ENCODE measurements around the gene RAPGEF4. TPM values are rescaled to one million over a fixed set of nuclear protein-coding genes. Genes with fewer than 3 reads are reported as not detected.
"Not testable (repeated sequence)": the region's sequence is repeated elsewhere in the genome, so short reads cannot be mapped to it uniquely, and the experiment has no call there.

RAPGEF4 gene
- total RNA-seq, 4 donors from 2014 or later: 1.4 to 5.5 (median 1.8) TPM

DNA sequence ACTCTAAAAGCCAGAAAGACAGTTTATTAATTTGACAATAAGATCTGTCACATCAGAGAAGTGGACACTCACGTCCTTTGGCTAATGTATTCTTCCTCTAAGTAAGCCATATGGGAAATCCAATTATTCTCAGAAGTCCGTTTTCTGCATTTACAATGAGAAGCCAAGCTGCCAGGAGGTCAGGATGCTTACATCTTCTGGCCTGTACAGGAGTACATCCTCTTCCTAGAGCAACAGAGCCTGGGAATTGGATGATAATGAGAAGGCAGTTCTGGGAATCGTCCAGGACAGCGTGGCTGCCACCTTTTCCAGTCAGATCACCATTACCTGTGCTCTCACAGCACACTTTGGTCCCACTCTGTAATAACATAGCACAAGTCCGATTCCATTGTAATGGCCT is 5.2 kb downstream of the RAPGEF4 start:
- DNase-seq: no peak
- intact Hi-C loops (cut with DNase I; ENCODE audit: low total_unique reads) (no loop called here), in situ Hi-C loops (cut with MboI; ENCODE audit: low sequenced_read_pairs in 4 of 4) (no loop called here)

DNA sequence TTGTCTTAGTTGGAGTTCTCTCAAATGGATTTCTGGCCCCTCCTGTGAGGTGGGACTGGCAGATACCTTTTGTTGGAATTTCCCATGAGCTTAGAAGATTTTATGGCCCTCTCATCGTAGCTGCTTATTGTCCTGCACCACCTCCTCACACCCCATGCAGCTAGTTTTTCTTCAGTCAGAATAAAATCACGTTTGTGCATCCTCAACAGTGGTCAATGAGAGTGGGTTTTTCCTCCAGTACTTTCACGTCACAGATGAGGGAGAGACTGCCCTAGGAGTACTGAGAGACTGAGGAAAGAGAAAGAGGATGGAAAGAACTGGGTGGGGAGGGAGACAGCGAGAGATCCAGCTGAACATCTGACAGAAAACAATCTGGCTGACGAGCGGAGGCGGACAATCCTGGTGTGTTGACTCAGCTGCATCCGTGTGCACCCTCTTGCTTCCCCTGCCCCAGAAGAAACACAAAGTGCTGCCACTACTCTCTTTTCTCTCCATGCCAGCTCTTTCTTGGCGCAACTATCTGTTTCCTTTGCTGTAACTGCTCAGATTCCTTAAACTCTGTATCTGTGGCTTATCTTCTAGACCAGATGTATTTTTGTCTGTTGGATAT is 7.4 kb downstream of the RAPGEF4 start:
- in situ Hi-C loops (cut with MboI; ENCODE audit: low sequenced_read_pairs in 4 of 4): no loop called here
- ATAC-seq: no peak
- H3K4me3 ChIP-seq: no peak overlapping the region

More for the DNA sequence above, 5.2 kb downstream of the RAPGEF4 start:
- H3K27ac ChIP-seq: no peak overlapping the region
- no peak overlapping the region for H3K4me3 ChIP-seq
- TF ChIP-seq CTCF (IDR thresholded peaks at IDR 0.05 in 4 of 5, conservative IDR thresholded peaks at IDR 0.05 in 1 of 5) (no peak), POLR2A (IDR thresholded peaks at IDR 0.05) (no peak)
- H3K36me3 ChIP-seq: no peaks in the 10 kb centered on the region
- ATAC-seq: no peak
- no peaks in the 10 kb centered on the region for H3K9me3 ChIP-seq
- H3K4me1 ChIP-seq: no peaks in the 10 kb centered on the region
- peaks cover 16 to 29% (median 25%) of the 10 kb centered on the region in 3 donors for H3K27me3 ChIP-seq

DNA sequence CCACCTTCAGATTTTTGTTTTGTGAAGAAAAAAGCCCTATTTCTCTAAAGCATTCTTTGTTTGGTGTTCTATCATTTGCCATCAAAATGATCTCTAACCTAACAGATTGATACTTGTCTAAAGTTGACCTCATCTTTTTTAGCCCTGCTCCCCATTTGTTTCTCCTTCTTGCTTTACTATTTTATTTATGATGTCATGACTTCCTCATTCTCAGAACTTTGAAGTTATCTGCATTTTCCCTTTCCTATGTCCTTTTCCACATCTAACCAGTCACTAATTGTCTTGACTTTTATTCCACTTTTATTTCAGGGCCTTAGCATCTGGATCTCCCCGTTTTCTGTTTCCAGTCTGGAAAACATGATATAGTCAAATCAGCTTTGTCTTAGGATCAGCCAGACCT is 8.3 kb downstream of the RAPGEF4 start:
- in situ Hi-C loops (cut with MboI; ENCODE audit: low sequenced_read_pairs in 4 of 4): no loop called here
- H3K27ac ChIP-seq: no peak overlapping the region
- intact Hi-C loops (cut with DNase I; ENCODE audit: low total_unique reads): no loop called here

More for the DNA sequence above, 7.4 kb downstream of the RAPGEF4 start:
- H3K4me1 ChIP-seq: no peaks in the 10 kb centered on the region
- H3K9me3 ChIP-seq: no peaks in the 10 kb centered on the region
- TF ChIP-seq CTCF (IDR thresholded peaks at IDR 0.05 in 4 of 5, conservative IDR thresholded peaks at IDR 0.05 in 1 of 5) (no peak), POLR2A (IDR thresholded peaks at IDR 0.05) (no peak)
- DNase-seq: no peak
- peaks cover 0 to 9% (median 3%) of the 10 kb centered on the region in 3 donors for H3K27me3 ChIP-seq
- intact Hi-C loops (cut with DNase I; ENCODE audit: low total_unique reads): no loop called here
- no peak overlapping the region for H3K27ac ChIP-seq
- H3K36me3 ChIP-seq: no peaks in the 10 kb centered on the region

GRCh38 chr2:172745636-172746035 is 10.0 kb downstream of the RAPGEF4 start:
- Histone ChIP-seq H3K9me3 (no peaks in the 10 kb centered on the region), H3K36me3 (no peaks in the 10 kb centered on the region), H3K27me3 (no peaks in the 10 kb centered on the region), H3K4me1 (no peaks in the 10 kb centered on the region), H3K4me3 (no peak overlapping the region), H3K27ac (no peak overlapping the region)
- ATAC-seq (no peak), DNase-seq (no peak)
- in situ Hi-C loops (cut with MboI; ENCODE audit: low sequenced_read_pairs in 4 of 4): no loop called here
- TF ChIP-seq CTCF (IDR thresholded peaks at IDR 0.05 in 4 of 5, conservative IDR thresholded peaks at IDR 0.05 in 1 of 5) (no peak), POLR2A (IDR thresholded peaks at IDR 0.05) (no peak)
- intact Hi-C loops (cut with DNase I; ENCODE audit: low total_unique reads): no loop called here

More for the DNA sequence above, 8.3 kb downstream of the RAPGEF4 start:
- H3K36me3 ChIP-seq: no peaks in the 10 kb centered on the region
- peaks cover 0 to 2% (median 0%) of the 10 kb centered on the region in 3 donors for H3K27me3 ChIP-seq
- H3K4me1 ChIP-seq: no peaks in the 10 kb centered on the region
- H3K9me3 ChIP-seq: no peaks in the 10 kb centered on the region
- DNase-seq: no peak
- TF ChIP-seq CTCF (IDR thresholded peaks at IDR 0.05 in 4 of 5, conservative IDR thresholded peaks at IDR 0.05 in 1 of 5): no peak
- no peak for TF ChIP-seq POLR2A (IDR thresholded peaks at IDR 0.05)
- no peak for ATAC-seq
- H3K4me3 ChIP-seq: no peak overlapping the region

DNA sequence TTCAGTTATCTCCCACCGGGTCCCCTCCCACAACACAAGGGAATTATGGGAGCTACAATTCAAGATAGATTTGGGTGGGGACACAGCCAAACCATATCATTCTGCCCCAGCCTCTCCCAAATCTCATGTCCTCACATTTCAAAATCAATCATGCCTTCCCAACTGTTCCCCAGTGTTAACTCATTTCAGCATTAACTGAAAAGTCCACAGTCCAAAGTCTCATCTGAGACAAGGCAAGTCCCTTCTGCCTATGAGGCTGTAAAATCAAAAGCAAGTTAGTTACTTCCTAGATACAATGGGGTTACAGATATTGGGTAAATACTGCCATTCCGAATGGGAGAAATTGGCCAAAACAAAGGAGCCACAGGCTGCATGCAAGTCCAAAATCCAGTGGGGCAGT is 12.9 kb downstream of the RAPGEF4 start:
- intact Hi-C loops (cut with DNase I; ENCODE audit: low total_unique reads); H3K9me3 ChIP-seq; in situ Hi-C loops (cut with MboI; ENCODE audit: low sequenced_read_pairs in 4 of 4); H3K27ac ChIP-seq; DNase-seq; H3K36me3 ChIP-seq; H3K4me1 ChIP-seq; ATAC-seq; H3K27me3 ChIP-seq; H3K4me3 ChIP-seq: not testable (repeated sequence)
